ENCODE results near the gene SHCBP1.

GRCh38 chr16:46573008-46573833 is 48.0 kb downstream of the SHCBP1 start:
- TF ChIP-seq CTCF (IDR thresholded peaks at IDR 0.05), result no peak
- TF ChIP-seq POLR2A (IDR thresholded peaks at IDR 0.05), result no peak
- TF ChIP-seq POLR2AphosphoS5 (IDR thresholded peaks at IDR 0.05), result no peak
